Esophagus muscularis mucosa (tissue), 3 donors: ENCODE results near the gene ZNG1F.
"Not testable (repeated sequence)": the region's sequence is repeated elsewhere in the genome, so short reads cannot be mapped to it uniquely, and the experiment has no call there.

Experiments used
- POLR2AphosphoS5 ChIP-seq, 2 donors: sonication (generic); formaldehyde crosslinking; IDR thresholded peaks; one replicate each; pipeline ENCODE4 v1.6.1; 2017; ENCODE audit warnings: antibody characterized with exemption in 2 of 2
- TF ChIP-seq, protein P1 (sequence below), 3 experiments: fragments of 200-600 bp in 2 of 3; fragments of 450-650 bp in 1 of 3; sonication (generic) in 2 of 3; IDR thresholded peaks; one replicate each; pipeline ENCODE4 v1.5.1; 2017 to 2019; ENCODE audit warnings: antibody characterized with exemption in 3 of 3, mild to moderate bottlenecking in 2 of 3, moderate library complexity in 1 of 3

- not testable (repeated sequence) for TF ChIP-seq POLR2AphosphoS5 (IDR thresholded peaks at IDR 0.05)
- TF ChIP-seq, protein P1, sequence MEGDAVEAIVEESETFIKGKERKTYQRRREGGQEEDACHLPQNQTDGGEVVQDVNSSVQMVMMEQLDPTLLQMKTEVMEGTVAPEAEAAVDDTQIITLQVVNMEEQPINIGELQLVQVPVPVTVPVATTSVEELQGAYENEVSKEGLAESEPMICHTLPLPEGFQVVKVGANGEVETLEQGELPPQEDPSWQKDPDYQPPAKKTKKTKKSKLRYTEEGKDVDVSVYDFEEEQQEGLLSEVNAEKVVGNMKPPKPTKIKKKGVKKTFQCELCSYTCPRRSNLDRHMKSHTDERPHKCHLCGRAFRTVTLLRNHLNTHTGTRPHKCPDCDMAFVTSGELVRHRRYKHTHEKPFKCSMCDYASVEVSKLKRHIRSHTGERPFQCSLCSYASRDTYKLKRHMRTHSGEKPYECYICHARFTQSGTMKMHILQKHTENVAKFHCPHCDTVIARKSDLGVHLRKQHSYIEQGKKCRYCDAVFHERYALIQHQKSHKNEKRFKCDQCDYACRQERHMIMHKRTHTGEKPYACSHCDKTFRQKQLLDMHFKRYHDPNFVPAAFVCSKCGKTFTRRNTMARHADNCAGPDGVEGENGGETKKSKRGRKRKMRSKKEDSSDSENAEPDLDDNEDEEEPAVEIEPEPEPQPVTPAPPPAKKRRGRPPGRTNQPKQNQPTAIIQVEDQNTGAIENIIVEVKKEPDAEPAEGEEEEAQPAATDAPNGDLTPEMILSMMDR (IDR thresholded peaks at IDR 0.05), result not testable (repeated sequence)
Observed at GRCh38 chr9:41230418-41230817, 41.3 kb upstream of the ZNG1F start.
